ENCODE measurements around the gene RNF223.
A peak's percentile ranks its signal among the peaks of the same experiment; 100 is the strongest.
"Not testable (repeated sequence)": the region's sequence is repeated elsewhere in the genome, so short reads cannot be mapped to it uniquely, and the experiment has no call there.

RNF223 gene

DNA sequence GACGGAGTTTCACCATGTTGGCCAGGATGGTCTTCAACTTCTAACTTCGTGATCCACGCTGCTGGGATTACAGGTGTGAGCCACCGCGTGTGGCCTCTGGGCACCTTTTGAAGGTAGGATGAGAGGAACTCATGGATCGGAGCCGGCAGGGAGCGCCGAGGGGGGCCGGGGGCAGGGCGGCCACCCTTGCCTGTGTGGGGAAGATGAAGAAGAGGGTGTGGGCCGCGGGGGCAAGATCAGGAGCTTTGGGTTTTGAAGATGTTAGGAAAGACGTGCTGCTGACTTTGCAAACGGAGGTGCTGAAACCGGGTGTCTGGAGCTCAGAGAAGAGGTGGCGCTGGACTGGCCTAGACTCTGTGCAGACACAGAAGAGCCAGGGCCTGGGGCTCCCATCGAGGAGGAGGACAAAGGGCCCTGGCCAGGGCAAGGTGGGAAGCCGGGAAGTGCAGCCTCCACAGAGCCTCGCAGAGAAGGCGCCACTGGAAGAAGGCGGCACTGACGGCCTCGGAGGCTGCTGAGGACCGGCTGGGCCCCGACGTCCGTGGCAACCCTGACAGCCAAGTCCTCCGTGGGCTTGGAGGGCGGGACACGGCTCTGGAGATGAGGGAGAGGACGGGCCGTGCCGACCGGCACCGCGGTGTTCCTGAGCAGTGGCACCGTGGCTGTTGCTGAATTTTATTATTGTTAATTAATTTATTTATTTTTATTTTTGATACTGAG, 13.7 kb downstream of the RNF223 start:
- DNase-seq (ENCODE audit: low read depth in 2 of 2) = no peak

DNA sequence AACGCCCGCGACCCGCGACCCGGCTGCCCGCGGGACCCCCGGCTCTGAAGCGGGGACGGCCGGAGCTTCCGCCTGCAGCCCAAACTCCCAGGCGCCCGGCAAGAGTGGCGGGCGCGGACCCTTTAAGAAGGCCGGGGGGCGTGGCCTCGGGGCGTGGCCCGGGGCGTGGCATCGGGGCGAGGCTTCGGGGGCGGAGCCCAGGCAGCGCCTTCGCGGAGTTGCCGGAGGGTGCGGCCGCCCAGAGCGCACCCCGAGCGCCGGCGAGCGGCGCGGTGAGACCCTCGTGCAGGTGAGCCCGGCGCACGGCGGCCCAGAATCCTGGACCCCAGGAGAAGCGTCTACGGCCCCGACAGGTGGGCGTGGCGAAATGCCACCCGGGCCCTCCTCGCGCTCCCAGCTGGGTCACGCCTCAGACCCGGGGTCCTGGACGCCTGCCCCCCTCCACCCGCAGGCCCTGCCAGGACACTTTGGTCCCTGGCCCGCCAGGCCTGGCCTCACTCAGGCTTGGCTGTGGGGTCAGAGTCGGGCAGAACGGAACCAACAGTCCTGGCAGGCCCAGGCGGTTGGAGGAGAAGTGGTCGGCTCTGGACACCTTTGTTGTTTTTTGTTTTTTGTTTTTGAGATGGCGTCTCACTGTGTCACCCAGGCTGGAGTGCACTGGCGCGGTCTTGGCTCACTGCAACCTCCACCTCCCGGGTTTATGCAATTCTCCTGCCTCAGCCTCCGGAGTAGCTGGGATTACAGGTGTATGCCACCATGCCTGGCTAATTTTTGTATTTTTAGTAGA, 14.4 kb downstream of the RNF223 start:
- peak in 1 of 2 experiments; percentile 32 for DNase-seq (ENCODE audit: low read depth in 2 of 2)

DNA sequence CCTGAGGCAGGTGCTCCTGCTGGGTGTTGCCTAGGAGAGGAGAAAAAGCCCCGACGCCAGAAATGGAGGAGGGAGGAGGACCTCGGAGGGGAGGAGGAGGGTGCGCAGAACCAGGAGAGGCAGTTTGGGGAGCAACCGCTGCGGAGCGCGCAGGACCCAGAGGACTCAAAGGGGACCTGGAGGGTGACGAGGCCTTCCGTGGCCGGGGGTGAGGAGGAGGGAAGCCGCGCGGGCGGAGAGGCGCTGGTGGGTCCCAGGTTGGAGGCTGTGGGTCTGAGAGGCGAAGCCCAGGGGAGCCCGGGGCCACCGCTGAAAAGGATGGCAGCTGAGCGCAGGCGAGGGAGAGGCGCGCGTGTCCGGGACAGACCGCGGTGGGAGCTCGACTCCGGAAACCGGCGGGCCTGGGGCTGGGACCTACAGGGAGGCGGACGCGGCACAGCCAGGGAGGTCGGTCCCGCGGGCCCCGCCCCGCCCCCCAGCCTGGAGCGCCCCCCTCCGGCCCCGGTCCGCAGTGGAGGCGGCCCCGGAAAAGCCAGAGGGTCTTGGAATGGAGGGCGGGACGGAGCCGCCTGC, 15.1 kb downstream of the RNF223 start:
- DNase-seq (ENCODE audit: low read depth in 2 of 2) = no peak

DNA sequence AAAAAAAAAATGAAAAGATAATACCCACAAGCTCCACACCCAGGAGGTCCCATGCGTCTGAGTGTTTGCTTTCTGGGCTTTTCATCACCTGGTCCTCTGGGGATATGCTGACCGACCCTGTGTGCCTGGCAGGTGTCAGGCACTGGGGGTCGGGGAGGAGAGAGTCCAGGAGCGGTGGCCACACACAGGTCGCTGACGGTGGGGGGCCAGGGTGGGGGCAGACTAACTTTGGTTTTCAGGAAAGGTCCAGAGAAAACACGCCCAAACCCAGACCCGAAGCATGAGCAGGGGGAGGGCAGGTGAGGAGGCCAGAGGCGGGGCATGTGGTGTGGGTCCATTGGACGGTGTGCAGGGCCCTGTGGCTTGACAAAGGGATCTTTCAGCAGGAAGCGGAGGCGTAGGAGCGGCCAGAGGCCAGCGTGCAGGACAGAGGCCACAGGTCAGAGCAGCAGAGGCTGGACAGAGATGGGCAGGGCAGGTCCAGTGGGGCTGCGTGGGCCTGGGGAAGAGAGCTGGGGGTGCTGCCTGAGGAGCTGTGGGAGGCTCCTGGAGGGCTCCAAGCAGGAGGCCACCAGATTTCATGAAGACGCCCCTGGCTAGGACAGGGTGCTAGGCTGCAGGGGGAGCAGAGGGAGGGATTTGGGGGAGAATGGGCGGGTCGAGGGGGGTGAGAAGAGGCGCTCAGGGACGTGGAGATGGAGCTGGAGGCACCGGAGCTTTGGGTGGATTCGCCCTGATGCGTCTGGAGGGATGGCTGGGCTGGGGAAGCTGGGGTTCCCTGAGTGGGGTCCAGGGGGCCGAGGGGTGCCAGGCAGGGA, 15.8 kb downstream of the RNF223 start:
- no peak for DNase-seq (ENCODE audit: low read depth in 2 of 2)

DNA sequence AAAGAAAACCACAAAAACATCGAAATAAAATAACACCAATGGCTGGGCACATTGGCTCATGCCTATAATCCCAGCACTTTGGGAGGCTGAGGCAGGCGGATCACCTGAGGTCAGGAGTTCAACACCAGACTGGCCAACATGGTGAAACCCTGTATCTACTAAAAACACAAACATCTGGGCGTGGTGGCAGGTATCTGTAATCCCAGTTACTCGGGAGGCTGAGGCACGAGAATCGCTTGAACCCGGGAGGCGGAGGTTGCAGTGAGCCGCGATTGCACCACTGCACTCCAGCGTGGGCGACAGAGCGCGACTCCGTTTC, 16.4 kb downstream of the RNF223 start:
- DNase-seq (ENCODE audit: low read depth in 2 of 2) = not testable (repeated sequence)

DNA sequence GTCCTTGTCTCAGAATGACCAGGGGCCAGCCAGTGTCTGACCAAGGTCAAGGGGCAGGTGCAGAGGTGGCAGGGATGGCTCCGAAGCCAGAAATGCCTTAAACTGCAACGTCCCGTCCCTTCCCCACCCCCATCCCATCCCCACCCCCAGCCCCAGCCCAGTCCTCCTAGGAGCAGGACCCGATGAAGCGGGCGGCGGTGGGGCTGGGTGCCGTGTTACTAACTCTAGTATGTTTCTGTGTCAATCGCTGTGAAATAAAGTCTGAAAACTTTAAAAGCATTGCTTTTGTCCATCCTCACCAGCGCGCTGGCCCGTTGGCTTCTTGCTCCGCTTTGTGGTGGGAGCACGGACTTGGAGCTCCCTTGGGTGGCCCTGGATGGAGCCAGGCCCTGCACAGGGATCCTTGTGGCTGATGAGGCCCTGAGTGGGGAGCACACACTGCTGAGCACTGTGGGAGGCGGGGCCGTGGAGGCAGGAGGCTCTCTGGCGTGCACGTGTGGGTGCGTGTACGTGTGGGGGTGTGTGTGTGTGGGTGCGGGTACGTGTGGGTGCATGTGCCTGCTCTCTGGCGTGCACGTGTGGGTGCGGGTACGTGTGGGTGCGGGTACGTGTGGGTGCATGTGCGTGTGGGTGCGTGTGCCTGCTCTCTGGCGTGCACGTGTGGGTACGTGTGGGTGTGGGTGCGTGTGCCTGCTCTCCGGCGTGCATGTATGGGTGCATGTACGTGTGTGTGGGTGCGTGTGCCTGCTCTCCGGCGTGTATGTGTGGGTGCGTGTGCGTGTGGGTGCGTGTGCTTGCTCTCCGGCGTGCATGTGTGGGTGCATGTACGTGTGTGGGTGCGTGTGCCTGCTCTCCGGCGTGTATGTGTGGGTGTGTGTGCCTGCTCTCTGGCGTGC, 18.0 kb downstream of the RNF223 start:
- DNase-seq (ENCODE audit: low read depth in 2 of 2) = no peak

DNA sequence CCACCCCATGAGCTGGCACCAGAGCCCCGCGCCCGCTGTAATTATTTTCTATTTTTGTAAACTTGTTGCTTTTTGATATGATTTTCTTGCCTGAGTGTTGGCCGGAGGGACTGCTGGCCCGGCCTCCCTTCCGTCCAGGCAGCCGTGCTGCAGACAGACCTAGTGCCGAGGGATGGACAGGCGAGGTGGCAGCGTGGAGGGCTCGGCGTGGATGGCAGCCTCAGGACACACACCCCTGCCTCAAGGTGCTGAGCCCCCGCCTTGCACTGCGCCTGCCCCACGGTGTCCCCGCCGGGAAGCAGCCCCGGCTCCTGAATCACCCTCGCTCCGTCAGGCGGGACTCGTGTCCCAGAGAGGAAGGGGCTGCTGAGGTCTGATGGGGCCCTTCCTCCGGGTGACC, 19.1 kb downstream of the RNF223 start:
- DNase-seq (ENCODE audit: low read depth in 2 of 2) = no peak

DNA sequence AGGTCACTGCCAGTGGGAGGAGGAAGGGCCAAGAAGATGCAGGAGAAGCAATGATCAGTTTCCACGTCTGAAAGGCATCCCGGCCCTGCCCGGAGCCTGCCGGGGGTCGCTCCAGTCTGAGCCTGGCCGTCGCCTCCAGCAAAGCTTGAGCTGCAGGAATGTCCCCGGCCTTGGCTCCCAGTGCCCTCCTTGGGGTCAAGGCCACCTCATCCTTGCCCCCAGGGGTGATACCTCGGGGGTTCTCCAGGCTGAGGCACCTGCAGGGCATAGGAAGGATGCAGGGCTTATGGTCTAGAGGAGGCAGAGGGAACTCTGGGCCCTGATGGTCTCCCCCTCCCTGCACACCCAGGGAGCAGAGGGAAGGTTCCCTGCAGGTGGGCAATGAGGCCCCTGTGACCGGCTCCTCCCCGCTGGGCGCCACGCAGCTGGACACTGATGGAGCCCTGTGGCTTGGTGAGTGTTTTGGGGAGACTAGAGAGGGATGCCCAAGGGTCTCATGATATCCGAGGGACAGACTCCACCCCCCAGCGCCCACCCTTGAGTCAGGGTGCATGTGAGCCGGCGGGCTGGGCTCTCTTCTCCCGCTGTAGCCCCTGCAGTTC, 19.9 kb downstream of the RNF223 start:
- no peak for DNase-seq (ENCODE audit: low read depth in 2 of 2)

DNA sequence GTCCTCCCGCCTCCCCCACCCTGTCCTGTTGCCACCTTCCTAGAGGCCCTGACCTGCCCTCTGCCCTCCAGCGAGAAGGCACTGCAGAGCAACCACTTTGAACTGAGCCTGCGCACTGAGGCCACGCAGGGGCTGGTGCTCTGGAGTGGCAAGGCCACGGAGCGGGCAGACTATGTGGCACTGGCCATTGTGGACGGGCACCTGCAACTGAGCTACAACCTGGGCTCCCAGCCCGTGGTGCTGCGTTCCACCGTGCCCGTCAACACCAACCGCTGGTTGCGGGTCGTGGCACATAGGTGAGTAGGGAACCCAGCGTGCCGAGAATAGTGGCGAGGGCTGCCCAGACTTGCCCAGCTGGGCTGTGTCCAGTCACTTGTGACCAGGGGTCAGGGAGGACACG, 20.4 kb downstream of the RNF223 start:
- no peak for DNase-seq (ENCODE audit: low read depth in 2 of 2)

GRCh38 chr1:1053022-1053421, 21.1 kb downstream of the RNF223 start:
- no peak for DNase-seq (ENCODE audit: low read depth in 2 of 2)

- DNase-seq (ENCODE audit: low read depth in 2 of 2) = no peak
These were observed 21.9 kb downstream of the RNF223 start for GRCh38 chr1:1052003-1052840.

- DNase-seq (ENCODE audit: low read depth in 2 of 2) = no peak
These were observed 22.8 kb downstream of the RNF223 start for GRCh38 chr1:1051127-1051810.

- no peak for DNase-seq (ENCODE audit: low read depth in 2 of 2)
These were observed 23.5 kb downstream of the RNF223 start for GRCh38 chr1:1050577-1051052.

DNA sequence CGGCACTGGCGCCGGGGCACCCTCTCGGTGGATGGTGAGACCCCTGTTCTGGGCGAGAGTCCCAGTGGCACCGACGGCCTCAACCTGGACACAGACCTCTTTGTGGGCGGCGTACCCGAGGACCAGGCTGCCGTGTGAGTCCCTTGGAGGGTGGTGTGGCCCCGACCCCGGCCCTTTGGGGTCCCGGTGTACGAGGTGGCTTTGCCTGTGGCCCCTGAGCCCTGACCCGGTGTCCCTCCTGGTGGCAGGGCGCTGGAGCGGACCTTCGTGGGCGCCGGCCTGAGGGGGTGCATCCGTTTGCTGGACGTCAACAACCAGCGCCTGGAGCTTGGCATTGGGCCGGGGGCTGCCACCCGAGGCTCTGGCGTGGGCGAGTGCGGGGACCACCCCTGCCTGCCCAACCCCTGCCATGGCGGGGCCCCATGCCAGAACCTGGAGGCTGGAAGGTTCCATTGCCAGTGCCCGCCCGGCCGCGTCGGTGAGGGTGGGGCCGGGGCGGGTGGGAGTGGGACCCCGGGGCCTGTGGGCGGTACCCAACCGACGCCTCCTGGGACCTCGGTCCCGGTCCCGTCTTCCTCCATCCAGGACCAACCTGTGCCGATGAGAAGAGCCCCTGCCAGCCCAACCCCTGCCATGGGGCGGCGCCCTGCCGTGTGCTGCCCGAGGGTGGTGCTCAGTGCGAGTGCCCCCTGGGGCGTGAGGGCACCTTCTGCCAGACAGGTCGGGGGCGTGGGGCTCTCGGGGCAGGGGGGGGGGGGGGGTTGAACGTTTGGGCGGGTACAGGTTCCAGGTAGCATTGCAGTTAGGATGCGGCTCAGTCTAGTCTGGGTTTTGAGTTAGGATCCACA, 24.6 kb downstream of the RNF223 start:
- no peak for DNase-seq (ENCODE audit: low read depth in 2 of 2)

- DNase-seq (ENCODE audit: low read depth in 2 of 2) = no peak
These were observed 25.3 kb downstream of the RNF223 start for GRCh38 chr1:1048765-1049164.

- DNase-seq (ENCODE audit: low read depth in 2 of 2) = no peak
These were observed 26.1 kb downstream of the RNF223 start for GRCh38 chr1:1047963-1048362.

- no peak for DNase-seq (ENCODE audit: low read depth in 2 of 2)
These were observed 26.7 kb downstream of the RNF223 start for GRCh38 chr1:1047407-1047806.

DNA sequence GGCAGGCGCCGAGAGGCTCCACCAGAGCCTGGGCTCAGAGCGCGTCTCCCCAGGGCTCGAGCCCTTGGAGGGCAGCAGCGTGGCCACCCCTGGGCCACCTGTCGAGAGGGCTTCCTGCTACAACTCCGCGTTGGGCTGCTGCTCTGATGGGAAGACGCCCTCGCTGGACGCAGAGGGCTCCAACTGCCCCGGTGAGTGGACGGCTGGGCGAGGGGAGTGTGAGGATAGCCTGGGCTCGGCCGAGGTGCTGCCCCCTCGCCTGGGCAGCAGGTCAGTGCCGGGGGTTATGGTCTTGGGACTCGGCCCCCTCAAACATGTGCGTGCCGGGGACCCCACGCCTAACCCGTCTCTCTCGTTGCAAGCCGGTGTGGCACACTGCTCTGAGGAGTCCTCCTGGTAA, 27.3 kb downstream of the RNF223 start:
- no peak for DNase-seq (ENCODE audit: low read depth in 2 of 2)

All from fibroblast of skin of left biceps (primary cell).